ENCODE results near the gene CCSER1.
"Not testable (repeated sequence)": the region's sequence is repeated elsewhere in the genome, so short reads cannot be mapped to it uniquely, and the experiment has no call there.

The CCSER1 gene

GRCh38 chr4:90852237-90852636 lies 725.0 kb downstream of the CCSER1 start:
- no peak for DNase-seq

- DNase-seq, result no peak
Observed at GRCh38 chr4:90855111-90855510, 727.9 kb downstream of the CCSER1 start.

GRCh38 chr4:90857081-90857820 lies 730.1 kb downstream of the CCSER1 start:
- no peak for DNase-seq

- DNase-seq, result no peak
Observed at GRCh38 chr4:90875791-90876190, 748.6 kb downstream of the CCSER1 start.

GRCh38 chr4:90876296-90876695 lies 749.1 kb downstream of the CCSER1 start:
- no peak for DNase-seq

- DNase-seq, result no peak
Observed at GRCh38 chr4:90883519-90883918, 756.3 kb downstream of the CCSER1 start.

GRCh38 chr4:90888571-90888970 lies 761.4 kb downstream of the CCSER1 start:
- no peak for DNase-seq

- no peak for DNase-seq
Observed at GRCh38 chr4:90889171-90889570, 762.0 kb downstream of the CCSER1 start.

GRCh38 chr4:90903413-90903812 lies 776.2 kb downstream of the CCSER1 start:
- not testable (repeated sequence) for DNase-seq

- no peak for DNase-seq
Observed at GRCh38 chr4:90904021-90904420, 776.8 kb downstream of the CCSER1 start.

GRCh38 chr4:90906239-90906638 lies 779.0 kb downstream of the CCSER1 start:
- DNase-seq, result no peak

GRCh38 chr4:90911724-90912434 lies 784.7 kb downstream of the CCSER1 start:
- DNase-seq, result not testable (repeated sequence)

GRCh38 chr4:90922174-90922573 lies 795.0 kb downstream of the CCSER1 start:
- no peak for DNase-seq

GRCh38 chr4:90926957-90927356 lies 799.8 kb downstream of the CCSER1 start:
- DNase-seq, result no peak

- DNase-seq, result no peak
Observed at GRCh38 chr4:90943311-90943710, 816.1 kb downstream of the CCSER1 start.

- no peak for DNase-seq
Observed at GRCh38 chr4:90946945-90947344, 819.8 kb downstream of the CCSER1 start.

GRCh38 chr4:90950385-90950841 lies 823.2 kb downstream of the CCSER1 start:
- no peak for DNase-seq

GRCh38 chr4:90951037-90951436 lies 823.8 kb downstream of the CCSER1 start:
- DNase-seq, result no peak

GRCh38 chr4:90958256-90958895 lies 831.2 kb downstream of the CCSER1 start:
- no peak for DNase-seq

- DNase-seq, result no peak
Observed at GRCh38 chr4:90960433-90960832, 833.2 kb downstream of the CCSER1 start.

GRCh38 chr4:90960840-90961239 lies 833.6 kb downstream of the CCSER1 start:
- DNase-seq, result no peak

GRCh38 chr4:90970021-90970420 lies 842.8 kb downstream of the CCSER1 start:
- DNase-seq, result no peak

GRCh38 chr4:90977726-90978125 lies 850.5 kb downstream of the CCSER1 start:
- DNase-seq, result no peak

GRCh38 chr4:90979556-90979955 lies 852.4 kb downstream of the CCSER1 start:
- DNase-seq, result no peak
